Measurements from ENCODE around the gene VPS18.

VPS18 gene

GRCh38 chr15:40900256-40901052, 6.2 kb downstream of the VPS18 start:
- no peak for FAIRE-seq
- no peak for DNase-seq (ENCODE audit: low spot score)

GRCh38 chr15:40901053-40901443, 6.8 kb downstream of the VPS18 start:
- FAIRE-seq = no peak

DNA sequence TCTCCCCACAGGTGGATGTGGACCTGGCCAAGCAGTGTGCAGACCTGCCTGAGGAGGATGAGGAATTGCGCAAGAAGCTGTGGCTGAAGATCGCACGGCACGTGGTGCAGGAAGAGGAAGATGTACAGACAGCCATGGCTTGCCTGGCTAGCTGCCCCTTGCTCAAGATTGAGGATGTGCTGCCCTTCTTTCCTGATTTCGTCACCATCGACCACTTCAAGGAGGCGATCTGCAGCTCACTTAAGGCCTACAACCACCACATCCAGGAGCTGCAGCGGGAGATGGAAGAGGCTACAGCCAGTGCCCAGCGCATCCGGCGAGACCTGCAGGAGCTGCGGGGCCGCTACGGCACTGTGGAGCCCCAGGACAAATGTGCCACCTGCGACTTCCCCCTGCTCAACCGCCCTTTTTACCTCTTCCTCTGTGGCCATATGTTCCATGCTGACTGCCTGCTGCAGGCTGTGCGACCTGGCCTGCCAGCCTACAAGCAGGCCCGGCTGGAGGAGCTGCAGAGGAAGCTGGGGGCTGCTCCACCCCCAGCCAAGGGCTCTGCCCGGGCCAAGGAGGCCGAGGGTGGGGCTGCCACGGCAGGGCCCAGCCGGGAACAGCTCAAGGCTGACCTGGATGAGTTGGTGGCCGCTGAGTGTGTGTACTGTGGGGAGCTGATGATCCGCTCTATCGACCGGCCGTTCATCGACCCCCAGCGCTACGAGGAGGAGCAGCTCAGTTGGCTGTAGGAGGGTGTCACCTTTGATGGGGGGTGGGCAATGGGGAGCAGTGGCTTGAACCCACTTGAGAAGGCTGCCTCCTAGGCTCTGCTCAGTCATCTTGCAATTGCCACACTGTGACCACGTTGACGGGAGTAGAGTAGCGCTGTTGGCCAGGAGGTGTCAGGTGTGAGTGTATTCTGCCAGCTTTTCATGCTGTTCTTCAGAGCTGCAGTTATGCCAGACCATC, 8.6 kb downstream of the VPS18 start:
- no peak for FAIRE-seq
- DNase-seq (ENCODE audit: low spot score) = no peak

More at GRCh38 chr15:40901053-40901443, 6.8 kb downstream of the VPS18 start:
- DNase-seq (ENCODE audit: low spot score) = no peak

DNA sequence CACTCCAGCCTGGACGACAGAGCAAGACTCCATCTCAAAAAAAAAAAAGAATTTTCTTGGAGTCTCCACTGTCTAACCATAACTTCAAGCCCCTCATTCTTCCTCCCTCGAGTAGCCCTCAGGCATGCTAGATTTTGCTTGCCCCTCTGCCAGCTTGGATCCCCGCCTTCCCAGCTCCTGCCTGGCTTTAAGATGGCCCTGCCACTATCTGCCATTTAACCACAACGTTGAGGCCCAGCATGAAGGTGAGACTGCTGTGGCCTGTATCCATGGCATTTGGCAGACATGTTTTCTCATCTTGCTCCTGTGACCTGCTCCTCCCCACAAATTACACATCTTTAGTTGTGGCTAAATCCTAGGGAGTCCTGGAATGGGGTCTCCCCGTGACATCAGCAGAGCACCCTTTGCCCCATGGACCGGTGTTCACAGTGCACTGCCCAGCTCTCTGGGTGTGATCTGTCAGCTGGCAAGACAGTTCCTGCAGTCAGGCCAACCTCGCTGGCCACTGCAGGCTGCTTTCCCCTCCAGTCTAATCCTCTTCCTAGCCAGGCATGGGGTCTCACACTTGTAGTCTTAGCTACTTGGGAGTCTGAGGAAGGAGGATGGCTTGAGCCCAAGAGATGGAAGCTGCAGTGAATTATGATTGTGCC, 10.4 kb downstream of the VPS18 start:
- no peak for FAIRE-seq
- DNase-seq (ENCODE audit: low spot score) = no peak

DNA sequence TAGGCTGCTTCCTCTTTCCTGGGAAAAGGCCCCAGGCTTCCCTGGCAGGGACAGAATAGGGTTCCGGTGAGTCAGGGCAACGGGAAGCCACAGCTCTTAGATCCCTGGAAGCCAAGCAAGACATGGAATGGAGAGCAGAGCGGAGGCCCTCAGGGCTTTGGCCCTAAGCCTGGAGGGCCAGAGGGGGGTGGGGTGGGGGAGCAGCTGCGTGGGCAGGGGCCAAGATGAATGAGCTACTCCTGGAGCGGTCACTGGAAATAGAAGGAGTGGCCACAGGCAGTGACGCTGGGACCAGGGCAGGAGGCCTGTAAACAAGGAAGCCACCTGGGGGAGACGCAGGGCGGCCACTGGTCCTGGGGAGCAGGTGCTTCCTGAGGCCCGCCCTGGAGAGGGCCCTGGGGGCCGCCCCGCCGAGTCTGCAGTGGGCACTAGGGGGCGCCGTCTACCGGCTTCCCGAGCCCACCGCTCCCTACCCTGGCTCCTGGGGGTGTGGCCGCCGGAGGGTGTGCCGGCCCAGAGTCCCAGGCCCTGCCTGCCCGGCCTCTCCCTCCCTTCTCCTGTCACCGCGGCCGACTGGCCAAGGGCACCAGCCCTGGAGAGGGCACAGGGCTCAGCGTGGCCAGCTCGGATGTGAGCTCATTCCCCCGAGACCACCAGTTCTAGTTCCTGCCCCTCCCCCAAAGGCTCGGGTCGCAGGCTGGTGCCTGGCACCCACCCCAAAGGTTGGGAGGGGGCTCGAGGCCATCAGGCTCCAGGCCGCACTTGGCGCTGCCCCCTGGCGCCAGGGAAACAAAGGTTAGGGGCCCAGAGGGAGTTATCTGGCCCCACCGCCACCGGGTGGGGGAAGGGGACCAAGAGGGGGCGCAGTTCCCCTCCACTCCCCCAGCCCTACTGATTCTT, 12.1 kb downstream of the VPS18 start:
- DNase-seq (ENCODE audit: low spot score) (peak; percentile 77), FAIRE-seq (no peak)

GRCh38 chr15:40906991-40907802, 12.9 kb downstream of the VPS18 start:
- DNase-seq (ENCODE audit: low spot score) (no peak), FAIRE-seq (no peak)

- no peak for FAIRE-seq
- no peak for DNase-seq (ENCODE audit: low spot score)
Observed at GRCh38 chr15:40908095-40908494, 13.8 kb downstream of the VPS18 start.

GRCh38 chr15:40909662-40910630, 15.7 kb downstream of the VPS18 start:
- no peak for FAIRE-seq

DNA sequence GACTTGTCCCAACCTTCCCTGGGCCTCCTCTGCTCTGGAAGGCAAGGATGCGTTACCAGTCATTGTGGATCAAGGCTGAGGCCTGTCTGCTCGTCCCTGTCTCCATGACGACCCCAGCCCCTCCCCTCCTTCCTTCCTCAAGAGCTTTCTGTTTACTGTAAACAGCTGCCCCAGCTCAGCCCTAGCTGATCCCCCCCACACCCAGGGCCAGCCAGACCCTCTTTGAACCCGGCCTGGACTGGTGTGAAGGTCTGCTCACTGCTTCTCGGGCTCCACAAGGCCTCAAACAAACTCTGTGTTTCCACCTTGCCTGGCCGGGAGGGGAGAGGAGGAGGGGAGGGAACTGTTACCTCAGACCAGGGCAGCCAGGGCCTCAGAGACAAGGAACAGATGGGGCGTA, 16.9 kb downstream of the VPS18 start:
- FAIRE-seq (no peak), DNase-seq (ENCODE audit: low spot score) (no peak)

More at GRCh38 chr15:40909662-40910630, 15.7 kb downstream of the VPS18 start:
- no peak for DNase-seq (ENCODE audit: low spot score)

GRCh38 chr15:40911693-40912092, 17.4 kb downstream of the VPS18 start:
- no peak for DNase-seq (ENCODE audit: low spot score)
- no peak for FAIRE-seq

DNA sequence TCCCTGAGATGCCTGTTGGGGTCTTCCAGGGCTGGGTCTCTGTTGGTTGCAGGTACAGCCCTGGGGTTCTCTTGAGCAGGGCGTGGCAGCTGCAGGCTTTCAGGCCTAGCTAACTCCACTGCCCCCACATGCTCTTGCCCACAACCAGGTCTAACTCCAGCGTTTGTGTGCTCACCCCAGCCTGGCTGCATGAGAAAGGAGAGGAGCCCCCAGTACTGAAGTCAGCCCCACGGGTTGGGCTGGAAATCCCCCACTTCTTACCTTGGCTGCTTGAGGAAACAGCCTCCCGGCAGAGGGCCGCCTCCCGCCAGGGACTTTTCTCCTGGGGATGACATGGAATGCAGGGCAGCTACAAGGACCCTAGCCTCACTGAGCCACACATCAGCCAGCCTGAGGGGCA, 18.2 kb downstream of the VPS18 start:
- DNase-seq (ENCODE audit: low spot score) (no peak), FAIRE-seq (no peak)

DNA sequence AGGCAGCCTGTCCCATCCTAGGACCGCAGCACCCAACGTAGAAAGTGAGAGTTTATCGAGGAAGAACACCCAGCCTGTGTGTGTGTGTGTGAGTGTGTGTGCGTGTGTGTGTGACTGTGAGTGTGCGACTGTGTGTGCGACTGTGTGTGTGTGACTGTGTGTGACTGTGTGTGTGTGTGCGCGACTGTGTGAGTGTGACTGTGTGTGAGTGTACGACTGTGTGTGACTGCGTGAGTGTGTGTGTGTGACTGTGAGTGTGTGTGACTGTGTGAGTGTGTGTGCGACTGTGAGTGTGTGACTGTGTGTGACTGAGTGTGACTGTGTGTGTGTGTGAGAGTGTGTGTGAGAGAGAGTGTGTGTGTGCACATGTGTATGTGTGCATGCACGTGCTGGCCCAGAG, 19.8 kb downstream of the VPS18 start:
- DNase-seq (ENCODE audit: low spot score) (no peak), FAIRE-seq (peak; percentile 93)

DNA sequence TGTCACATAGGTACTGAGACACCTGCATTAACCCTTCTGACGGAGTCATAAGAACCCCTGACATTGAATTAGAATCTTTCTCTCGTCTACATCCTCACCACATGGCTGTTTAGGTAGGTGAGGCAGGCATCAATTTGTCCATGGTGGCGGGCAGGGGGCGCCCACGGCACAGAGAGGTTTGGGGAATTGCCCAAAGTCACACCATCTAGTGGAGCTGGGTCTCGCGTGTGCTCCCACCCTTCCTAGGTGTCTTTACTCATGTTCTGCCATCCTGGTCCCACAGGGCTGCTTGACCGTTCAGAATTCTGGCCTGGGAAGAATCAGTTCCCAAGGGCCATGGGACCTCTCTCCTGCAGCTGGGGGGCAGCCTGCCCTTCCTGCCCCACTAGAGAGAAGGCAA, 20.2 kb downstream of the VPS18 start:
- FAIRE-seq (no peak), DNase-seq (ENCODE audit: low spot score) (no peak)

GRCh38 chr15:40915116-40915661, 20.9 kb downstream of the VPS18 start:
- FAIRE-seq (no peak), DNase-seq (ENCODE audit: low spot score) (no peak)

DNA sequence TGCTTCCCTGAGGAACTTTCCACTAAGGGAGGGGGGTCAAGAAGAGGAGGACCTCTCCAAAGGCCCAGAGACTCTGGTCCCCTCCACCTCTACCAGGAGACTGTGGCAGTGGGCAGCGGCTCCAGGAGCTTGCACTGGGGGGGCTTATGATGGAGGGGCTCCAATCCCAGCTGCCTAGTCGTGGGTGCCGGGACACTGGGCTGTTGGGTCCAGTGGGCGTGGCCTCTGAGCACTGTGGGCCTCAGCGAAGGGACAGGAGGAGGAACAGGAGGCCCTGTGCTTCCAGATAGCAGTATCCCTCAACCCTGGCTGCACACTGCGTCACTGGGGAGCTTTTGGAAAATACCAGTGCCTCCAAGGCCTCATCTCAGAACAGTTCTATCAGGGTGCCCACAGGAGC, 21.4 kb downstream of the VPS18 start:
- no peak for DNase-seq (ENCODE audit: low spot score)
- no peak for FAIRE-seq

- DNase-seq (ENCODE audit: low spot score) = no peak
- FAIRE-seq = no peak
Observed at GRCh38 chr15:40917585-40917984, 23.3 kb downstream of the VPS18 start.

DNA sequence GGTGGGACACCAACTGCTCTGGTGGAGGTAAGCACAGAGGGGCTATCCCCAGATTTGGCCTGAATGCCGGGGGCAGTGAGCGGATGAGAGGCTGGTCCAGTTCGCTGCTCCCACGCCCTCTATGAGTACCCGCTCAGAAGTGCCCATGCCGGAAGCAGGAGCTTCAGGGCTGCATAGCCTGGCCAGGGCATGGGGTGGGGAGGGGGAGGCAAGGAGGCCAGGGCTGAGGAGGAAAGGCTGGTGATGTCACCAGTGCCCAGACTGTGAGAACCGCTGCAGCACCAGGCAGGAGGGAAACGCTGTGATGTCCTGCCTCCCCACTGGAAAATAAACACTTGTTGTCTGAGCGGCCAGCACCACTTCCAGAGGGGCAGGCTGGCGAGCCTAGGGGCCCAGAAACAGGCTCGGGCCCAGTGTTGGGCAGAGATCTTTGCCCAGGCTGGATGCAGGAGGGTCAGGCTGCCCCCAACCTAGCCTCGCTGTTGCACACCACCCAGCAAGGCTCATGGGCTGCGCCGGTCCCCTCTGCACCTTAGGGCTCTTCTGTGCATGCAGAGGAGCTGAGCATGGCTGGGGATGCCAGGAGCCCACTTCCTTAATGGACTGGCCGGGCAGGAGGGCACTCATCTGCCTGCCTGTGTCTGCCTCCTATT, 24.0 kb downstream of the VPS18 start:
- FAIRE-seq (no peak), DNase-seq (ENCODE audit: low spot score) (no peak)

GRCh38 chr15:40918799-40919392, 24.6 kb downstream of the VPS18 start:
- DNase-seq (ENCODE audit: low spot score) (no peak), FAIRE-seq (no peak)

Data from urothelium cell line (cell line).